ENCODE measurements around the gene FHL2. TPM values are rescaled to one million over a fixed set of nuclear protein-coding genes. Genes with fewer than 3 reads are reported as not detected.

The FHL2 gene
- total RNA-seq, 4 donors from 2014 or later = 27.4 to 100 (median 62.7) TPM

DNA sequence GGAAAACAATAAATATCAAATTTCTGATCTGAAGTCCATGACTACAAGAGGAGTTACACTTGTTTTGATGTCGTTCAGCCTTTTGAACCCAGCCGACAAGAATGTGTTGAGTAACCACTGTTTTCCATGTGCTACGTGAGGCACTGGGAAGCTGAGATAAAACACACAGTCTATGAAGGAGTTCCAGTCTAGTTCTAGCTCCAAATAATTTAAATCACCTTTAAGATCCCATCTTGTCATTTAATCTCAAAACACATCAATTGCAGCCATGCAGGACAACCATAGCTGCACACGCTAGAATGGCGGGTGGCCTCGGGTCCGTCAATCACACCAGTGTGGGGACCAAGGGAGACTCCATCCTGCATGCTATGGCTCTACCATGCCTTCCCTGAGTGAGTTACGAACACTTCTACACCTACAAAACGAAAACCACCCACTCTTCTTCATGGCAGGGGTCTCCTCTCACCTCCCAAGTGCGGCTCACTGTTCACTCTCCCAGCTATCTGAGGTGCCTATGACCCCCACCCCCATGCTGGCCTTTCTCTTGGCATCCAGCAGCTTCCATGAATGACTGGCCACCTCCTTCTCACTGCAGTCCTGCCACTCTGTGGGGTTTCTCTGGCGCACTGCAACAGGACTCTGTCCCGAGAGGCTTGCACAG lies 3.8 kb downstream of the FHL2 start:
- intact Hi-C loops (cut with DNase I; ENCODE audit: low total_unique reads) = no loop called here
- no peaks in the 10 kb centered on the region for H3K36me3 ChIP-seq
- H3K4me1 ChIP-seq = no peaks in the 10 kb centered on the region
- H3K4me3 ChIP-seq = peak overlapping the region in 1 of 2 donors; percentile 67
- no peaks in the 10 kb centered on the region for H3K9me3 ChIP-seq
- TF ChIP-seq POLR2A (IDR thresholded peaks at IDR 0.05) = no peak
- TF ChIP-seq, protein P1, sequence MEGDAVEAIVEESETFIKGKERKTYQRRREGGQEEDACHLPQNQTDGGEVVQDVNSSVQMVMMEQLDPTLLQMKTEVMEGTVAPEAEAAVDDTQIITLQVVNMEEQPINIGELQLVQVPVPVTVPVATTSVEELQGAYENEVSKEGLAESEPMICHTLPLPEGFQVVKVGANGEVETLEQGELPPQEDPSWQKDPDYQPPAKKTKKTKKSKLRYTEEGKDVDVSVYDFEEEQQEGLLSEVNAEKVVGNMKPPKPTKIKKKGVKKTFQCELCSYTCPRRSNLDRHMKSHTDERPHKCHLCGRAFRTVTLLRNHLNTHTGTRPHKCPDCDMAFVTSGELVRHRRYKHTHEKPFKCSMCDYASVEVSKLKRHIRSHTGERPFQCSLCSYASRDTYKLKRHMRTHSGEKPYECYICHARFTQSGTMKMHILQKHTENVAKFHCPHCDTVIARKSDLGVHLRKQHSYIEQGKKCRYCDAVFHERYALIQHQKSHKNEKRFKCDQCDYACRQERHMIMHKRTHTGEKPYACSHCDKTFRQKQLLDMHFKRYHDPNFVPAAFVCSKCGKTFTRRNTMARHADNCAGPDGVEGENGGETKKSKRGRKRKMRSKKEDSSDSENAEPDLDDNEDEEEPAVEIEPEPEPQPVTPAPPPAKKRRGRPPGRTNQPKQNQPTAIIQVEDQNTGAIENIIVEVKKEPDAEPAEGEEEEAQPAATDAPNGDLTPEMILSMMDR (IDR thresholded peaks at IDR 0.05) = no peak
- peak overlapping the region in 1 of 2 donors; percentile 13 for H3K27ac ChIP-seq
- no peak for DNase-seq
- H3K27me3 ChIP-seq = no peaks in the 10 kb centered on the region

GRCh38 chr2:105393373-105394055 lies 5.3 kb downstream of the FHL2 start:
- DNase-seq = no peak
- intact Hi-C loops (cut with DNase I; ENCODE audit: low total_unique reads) = no loop called here
- Histone ChIP-seq H3K36me3 (no peaks in the 10 kb centered on the region), H3K4me1 (no peaks in the 10 kb centered on the region), H3K27me3 (no peaks in the 10 kb centered on the region), H3K27ac (no peak overlapping the region), H3K9me3 (no peaks in the 10 kb centered on the region), H3K4me3 (peak overlapping the region in 1 of 2 donors; percentile 67)
- TF ChIP-seq, protein P1 (IDR thresholded peaks at IDR 0.05) = no peak
- TF ChIP-seq POLR2A (IDR thresholded peaks at IDR 0.05) = no peak

DNA sequence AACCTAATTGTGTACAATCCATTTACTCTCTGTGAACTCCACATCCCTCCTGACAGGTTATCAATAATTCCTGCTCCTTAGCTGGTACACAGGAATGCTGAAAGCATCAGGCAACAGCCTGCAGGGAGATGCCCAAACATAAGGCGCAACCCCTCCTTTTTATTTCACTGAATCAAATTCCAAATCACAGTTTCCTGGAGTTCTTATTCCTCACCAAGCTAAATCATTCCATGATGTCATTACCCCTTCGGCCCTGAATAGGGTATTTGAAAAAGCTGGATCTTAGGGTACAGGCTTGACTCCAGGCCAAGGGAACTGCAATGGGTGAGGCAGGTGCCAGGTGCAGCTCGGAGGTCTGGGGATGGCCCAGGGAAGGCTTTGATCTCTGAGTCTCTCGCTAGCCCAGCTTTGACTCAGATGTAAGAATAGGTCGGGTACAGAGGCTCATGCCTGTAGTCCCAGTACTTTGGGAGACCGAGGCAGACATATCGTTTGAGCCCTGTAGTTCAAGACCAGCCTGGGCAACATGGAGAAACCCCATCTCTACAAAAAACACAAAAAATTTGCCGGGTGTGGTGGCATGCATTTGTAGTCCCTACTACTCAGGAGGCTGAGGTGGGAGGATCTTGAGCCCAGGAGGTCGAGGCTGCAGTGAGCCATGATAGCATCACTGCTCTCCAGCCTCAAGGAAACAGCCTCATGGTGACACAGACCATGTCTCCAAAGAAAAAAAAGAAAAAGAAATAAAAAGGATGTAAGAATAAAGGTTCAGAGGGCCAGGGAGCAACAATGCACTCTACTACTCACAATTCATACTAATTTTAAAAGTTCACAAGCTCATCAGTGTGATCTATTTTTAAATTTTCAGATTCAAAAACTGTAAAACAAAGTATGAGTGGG lies 6.8 kb downstream of the FHL2 start:
- H3K27ac ChIP-seq = peak overlapping the region in 1 of 2 donors; percentile 22
- no peak overlapping the region for H3K4me3 ChIP-seq
- intact Hi-C loops (cut with DNase I; ENCODE audit: low total_unique reads) = no loop called here
- TF ChIP-seq, protein P1 (IDR thresholded peaks at IDR 0.05) = no peak
- no peak for TF ChIP-seq POLR2A (IDR thresholded peaks at IDR 0.05)
- no peak for DNase-seq
- H3K27me3 ChIP-seq = no peaks in the 10 kb centered on the region
- no peaks in the 10 kb centered on the region for H3K9me3 ChIP-seq
- no peaks in the 10 kb centered on the region for H3K4me1 ChIP-seq
- H3K36me3 ChIP-seq = no peaks in the 10 kb centered on the region

GRCh38 chr2:105391058-105391627 lies 7.7 kb downstream of the FHL2 start:
- Histone ChIP-seq H3K36me3 (no peaks in the 10 kb centered on the region), H3K4me1 (no peaks in the 10 kb centered on the region), H3K4me3 (no peak overlapping the region), H3K27me3 (no peaks in the 10 kb centered on the region), H3K9me3 (no peaks in the 10 kb centered on the region), H3K27ac (peak overlapping the region in 1 of 2 donors; percentile 22)
- intact Hi-C loops (cut with DNase I; ENCODE audit: low total_unique reads) = no loop called here
- no peak for TF ChIP-seq POLR2A (IDR thresholded peaks at IDR 0.05)
- DNase-seq = no peak

GRCh38 chr2:105390454-105390853 lies 8.4 kb downstream of the FHL2 start:
- H3K4me3 ChIP-seq = no peak overlapping the region
- H3K27ac ChIP-seq = peak overlapping the region in 1 of 2 donors; percentile 21
- H3K36me3 ChIP-seq = no peaks in the 10 kb centered on the region
- DNase-seq = no peak
- no peaks in the 10 kb centered on the region for H3K27me3 ChIP-seq
- intact Hi-C loops (cut with DNase I; ENCODE audit: low total_unique reads) = no loop called here
- H3K4me1 ChIP-seq = no peaks in the 10 kb centered on the region
- TF ChIP-seq, protein P1 (IDR thresholded peaks at IDR 0.05) = no peak
- TF ChIP-seq POLR2A (IDR thresholded peaks at IDR 0.05) = no peak
- no peaks in the 10 kb centered on the region for H3K9me3 ChIP-seq
